Fibroblast of lung (primary cell): ENCODE results near the gene RBM38. TPM values are rescaled to one million over a fixed set of nuclear protein-coding genes. Genes with fewer than 3 reads are reported as not detected.

Experiments used
- DNase-seq, 2 donors: peaks; one replicate each; pipeline versions ENCODE4 v3.0.0 to v3.0.0-alpha.2; 2010; ENCODE audit warnings: low read depth in 2 of 2
- H2AFZ ChIP-seq: 2 replicates; pipeline ENCODE4 v1.5.1; 2012; ENCODE audit warnings: low read length, control low read depth, inconsistent platforms
- H3K27ac ChIP-seq: 2 replicates; pipeline ENCODE4 v1.5.1; 2011; ENCODE audit warnings: low read length, control low read depth; ENCODE audit not compliant: insufficient read depth
- H3K27me3 ChIP-seq: 2 replicates; pipeline ENCODE4 v1.5.1; 2011; ENCODE audit warnings: mild to moderate bottlenecking, low read length; ENCODE audit not compliant: control insufficient read depth, insufficient read depth
- H3K36me3 ChIP-seq: 2 replicates; pipeline ENCODE4 v1.5.1; 2011; ENCODE audit warnings: low read length; ENCODE audit not compliant: control insufficient read depth, insufficient read depth
- H3K4me1 ChIP-seq: 2 replicates; pipeline ENCODE4 v1.5.1; 2011; ENCODE audit warnings: low read length; ENCODE audit not compliant: control insufficient read depth, insufficient read depth; ENCODE audit errors: extremely low read depth
- H3K4me2 ChIP-seq: 2 replicates; pipeline ENCODE4 v1.5.1; 2011; ENCODE audit warnings: low read length, control low read depth; ENCODE audit not compliant: insufficient read depth; ENCODE audit errors: extremely low read depth
- H3K4me3 ChIP-seq, 4 experiments: fragments of 200-600 bp in 1 of 4; sonication (generic) in 1 of 4; replicated peaks in 1 of 4; 2 replicates each; pipeline ENCODE4 v1.5.1; 2011 to 2016; ENCODE audit warnings: low read length in 4 of 4, low read depth in 3 of 4, mild to moderate bottlenecking in 3 of 4, control low read depth in 2 of 4, inconsistent platforms in 1 of 4, mixed read lengths in 1 of 4; ENCODE audit not compliant: insufficient read depth in 1 of 4; ENCODE audit errors: control extremely low read depth in 1 of 4
- H3K79me2 ChIP-seq: 2 replicates; pipeline ENCODE4 v1.5.1; 2012; ENCODE audit warnings: mild to moderate bottlenecking, low read length, inconsistent platforms; ENCODE audit not compliant: control insufficient read depth, insufficient read depth
- H3K9ac ChIP-seq: 2 replicates; pipeline ENCODE4 v1.5.1; 2011; ENCODE audit warnings: mild to moderate bottlenecking, low read length, control low read depth; ENCODE audit not compliant: insufficient read depth
- H3K9me3 ChIP-seq: 2 replicates; pipeline ENCODE4 v1.5.1; 2012; ENCODE audit warnings: low read depth, low read length; ENCODE audit not compliant: control insufficient read depth, insufficient read depth
- H4K20me1 ChIP-seq: 2 replicates; pipeline ENCODE4 v1.5.1; 2011; ENCODE audit warnings: low read length; ENCODE audit not compliant: control insufficient read depth, insufficient read depth; ENCODE audit errors: extremely low read depth
- CTCF ChIP-seq, 2 donors: IDR thresholded peaks in 1 of 2; conservative IDR thresholded peaks in 1 of 2; 1 replicate in 1 of 2; 2 replicates in 1 of 2; pipeline ENCODE4 v1.5.1; 2011 to 2012; ENCODE audit warnings: low read length in 2 of 2, control low read depth in 1 of 2, inconsistent platforms in 1 of 2, low read depth in 1 of 2, mild to moderate bottlenecking in 1 of 2
- EZH2 ChIP-seq: IDR thresholded peaks from 2 replicates; pipeline ENCODE4 v1.5.1; 2012; ENCODE audit warnings: low read length, control low read depth, mild to moderate bottlenecking; ENCODE audit errors: missing control alignments
- polyA plus RNA-seq, 2 donors: library from polyadenylated mRNA; depleted of rRNA in 1 of 2; stranded (reverse) in 1 of 2; unstranded in 1 of 2; fragments of >200 nt; gene quantifications; 2 replicates each; pipeline ENCODE4 v1.2.1, GENCODE V29; 2011 to 2012; ENCODE audit warnings: missing spikeins in 1 of 2
- total RNA-seq: library from RNA; depleted of rRNA; stranded (reverse); fragments of >200 nt; gene quantifications from 2 replicates; pipeline ENCODE4 v1.2.1, GENCODE V29; 2014

RBM38 gene
- total and polyA plus RNA-seq, 2 donors (not counting 1 experiment from before 2014, with no cell fraction given) = 3.9 to 7.9 TPM

GRCh38 chr20:57421253-57422220 lies 30.3 kb downstream of the RBM38 start:
- no peak for TF ChIP-seq EZH2
- H3K4me2 ChIP-seq = no peak overlapping the region
- H3K79me2 ChIP-seq = no peaks in the 10 kb centered on the region
- H3K27me3 ChIP-seq = peaks cover 3% of the 10 kb centered on the region
- H2AFZ ChIP-seq = no peak overlapping the region
- no peak overlapping the region for H3K27ac ChIP-seq
- H3K9me3 ChIP-seq = no peaks in the 10 kb centered on the region
- H3K4me1 ChIP-seq = no peaks in the 10 kb centered on the region
- no peaks in the 10 kb centered on the region for H4K20me1 ChIP-seq
- no peak for DNase-seq
- H3K36me3 ChIP-seq = no peaks in the 10 kb centered on the region
- no peak overlapping the region for H3K4me3 ChIP-seq
- H3K9ac ChIP-seq = no peak overlapping the region

- Histone ChIP-seq H3K79me2 (no peaks in the 10 kb centered on the region), H3K4me3 (no peak overlapping the region), H3K4me1 (no peaks in the 10 kb centered on the region), H2AFZ (no peak overlapping the region), H3K9me3 (no peaks in the 10 kb centered on the region), H3K9ac (no peak overlapping the region), H3K27me3 (peaks cover under 1% of the 10 kb centered on the region), H3K36me3 (no peaks in the 10 kb centered on the region), H3K4me2 (no peak overlapping the region), H3K27ac (no peak overlapping the region), H4K20me1 (no peaks in the 10 kb centered on the region)
- no peak for TF ChIP-seq EZH2
- TF ChIP-seq CTCF (conservative IDR thresholded peaks at IDR 0.05 in 1 of 2, IDR thresholded peaks at IDR 0.05 in 1 of 2; ENCODE audit: low read depth in 1 of 2, low read length in 2 of 2) = no peak
- no peak for DNase-seq
These were observed 31.1 kb downstream of the RBM38 start for GRCh38 chr20:57422254-57422653.

- Histone ChIP-seq H3K4me2 (no peak overlapping the region), H3K9me3 (no peaks in the 10 kb centered on the region), H3K36me3 (no peaks in the 10 kb centered on the region), H3K27me3 (no peaks in the 10 kb centered on the region), H3K4me1 (no peaks in the 10 kb centered on the region), H3K9ac (no peak overlapping the region), H3K27ac (no peak overlapping the region), H2AFZ (no peak overlapping the region), H3K4me3 (no peak overlapping the region), H4K20me1 (no peaks in the 10 kb centered on the region), H3K79me2 (no peaks in the 10 kb centered on the region)
- peak in 1 of 2 donors; percentile 20 for DNase-seq
- TF ChIP-seq EZH2 (no peak), CTCF (conservative IDR thresholded peaks at IDR 0.05 in 1 of 2, IDR thresholded peaks at IDR 0.05 in 1 of 2; ENCODE audit: low read depth in 1 of 2, low read length in 2 of 2) (no peak)
These were observed 34.2 kb downstream of the RBM38 start for GRCh38 chr20:57425150-57426013.
